Stomach smooth muscle (tissue), 2 donors: ENCODE results near the gene DPH6.

Experiments used
- H3K27ac ChIP-seq: one replicate; pipeline ENCODE4 v1.7.0; 2013; ENCODE audit warnings: mild to moderate bottlenecking, low read length, inconsistent platforms
- H3K27me3 ChIP-seq, 2 donors: one replicate each; pipeline ENCODE4 v1.7.0; 2013; ENCODE audit warnings: low read length in 2 of 2; ENCODE audit not compliant: insufficient read depth in 2 of 2, control insufficient read depth in 1 of 2
- H3K36me3 ChIP-seq, 2 donors: one replicate each; pipeline ENCODE4 v1.7.0; 2013; ENCODE audit warnings: low read length in 2 of 2; ENCODE audit not compliant: control insufficient read depth in 2 of 2, insufficient read depth in 2 of 2
- H3K4me1 ChIP-seq: one replicate; pipeline ENCODE4 v1.7.0; 2013; ENCODE audit warnings: low read length; ENCODE audit not compliant: control insufficient read depth, insufficient read depth
- H3K4me3 ChIP-seq, 2 donors: one replicate each; pipeline ENCODE4 v1.7.0; 2013; ENCODE audit warnings: low read length in 2 of 2
- H3K9ac ChIP-seq, 2 donors: one replicate each; pipeline ENCODE4 v1.7.0; 2013; ENCODE audit warnings: low read length in 2 of 2, mild to moderate bottlenecking in 1 of 2
- H3K9me3 ChIP-seq, 2 donors: one replicate each; pipeline ENCODE4 v1.7.0; 2013; ENCODE audit warnings: low read length in 2 of 2; ENCODE audit not compliant: control insufficient read depth in 2 of 2
- donor health status: healthy.
- donor health status: Pancreatic carcinoma.

The DPH6 gene

DNA sequence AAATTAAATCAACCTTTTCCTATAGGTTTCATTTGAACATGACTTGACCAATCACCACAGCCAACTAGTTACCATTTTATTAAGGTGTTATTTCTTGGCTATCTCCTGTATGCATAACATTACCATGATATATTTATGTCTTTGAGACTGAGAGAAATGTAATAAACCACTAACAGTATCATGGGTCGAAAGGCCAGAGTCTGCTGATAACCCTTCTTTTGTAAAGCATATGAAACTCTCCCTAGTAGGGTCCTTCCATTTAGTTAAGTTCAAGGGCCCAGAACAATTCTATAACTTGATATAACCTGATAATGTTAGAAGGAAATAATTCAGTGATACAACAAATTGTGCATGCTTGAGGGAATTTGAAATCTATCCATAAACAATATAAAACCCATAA, 14.3 kb upstream of the DPH6 start:
- H3K27me3 ChIP-seq = no peaks in the 10 kb centered on the region
- H3K36me3 ChIP-seq = no peaks in the 10 kb centered on the region
- no peaks in the 10 kb centered on the region for H3K4me1 ChIP-seq
- no peak overlapping the region for H3K9ac ChIP-seq
- no peak overlapping the region for H3K27ac ChIP-seq
- no peak overlapping the region for H3K4me3 ChIP-seq
- no peaks in the 10 kb centered on the region for H3K9me3 ChIP-seq

DNA sequence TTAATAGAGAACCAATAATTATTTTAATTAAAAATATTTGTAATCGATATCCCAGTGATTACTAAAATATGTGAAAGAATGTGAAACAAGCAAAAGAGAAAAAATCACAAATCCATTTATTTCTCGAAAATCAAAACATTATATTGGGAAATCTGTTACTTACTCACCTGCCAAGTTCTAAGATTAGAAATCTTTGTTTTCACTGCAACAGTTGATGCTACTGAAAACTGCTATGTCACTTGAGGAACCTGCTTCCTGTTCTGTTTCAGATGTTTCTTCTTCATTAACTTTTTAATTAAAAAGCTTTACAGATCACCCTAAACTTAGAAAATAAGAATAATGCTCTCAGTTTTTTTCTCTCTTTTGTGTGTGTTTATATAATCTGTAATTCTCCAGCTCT, 13.7 kb upstream of the DPH6 start:
- H3K27me3 ChIP-seq = no peaks in the 10 kb centered on the region
- H3K4me1 ChIP-seq = no peaks in the 10 kb centered on the region
- no peak overlapping the region for H3K9ac ChIP-seq
- no peaks in the 10 kb centered on the region for H3K9me3 ChIP-seq
- no peaks in the 10 kb centered on the region for H3K36me3 ChIP-seq
- no peak overlapping the region for H3K27ac ChIP-seq
- H3K4me3 ChIP-seq = no peak overlapping the region

GRCh38 chr15:35557544-35557943, 11.6 kb upstream of the DPH6 start:
- Histone ChIP-seq H3K9ac (no peak overlapping the region), H3K4me3 (no peak overlapping the region), H3K27ac (no peak overlapping the region), H3K27me3 (no peaks in the 10 kb centered on the region), H3K9me3 (no peaks in the 10 kb centered on the region), H3K36me3 (no peaks in the 10 kb centered on the region), H3K4me1 (no peaks in the 10 kb centered on the region)

- Histone ChIP-seq H3K4me3 (no peak overlapping the region), H3K9ac (no peak overlapping the region), H3K27me3 (no peaks in the 10 kb centered on the region), H3K4me1 (no peaks in the 10 kb centered on the region), H3K27ac (no peak overlapping the region), H3K36me3 (no peaks in the 10 kb centered on the region), H3K9me3 (no peaks in the 10 kb centered on the region)
These were observed 11.0 kb upstream of the DPH6 start for GRCh38 chr15:35557012-35557411.

DNA sequence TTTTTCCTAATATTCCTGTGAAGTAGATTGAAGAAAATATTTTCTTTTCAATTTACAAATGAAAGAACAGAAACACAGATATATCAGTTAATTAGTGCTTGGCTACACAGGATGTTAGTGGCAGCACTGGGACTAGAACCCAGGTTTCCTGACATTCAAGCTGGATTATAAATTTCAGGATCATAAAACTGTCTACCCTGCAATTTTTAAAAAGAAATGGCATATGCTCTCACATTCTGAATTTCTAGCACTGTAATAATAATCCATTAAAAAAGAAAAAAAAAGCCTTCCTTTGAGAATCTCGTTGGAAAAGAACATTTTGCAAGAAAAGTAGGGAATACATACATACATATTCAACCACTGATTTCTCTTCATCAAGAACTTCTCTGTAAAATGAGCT, 9.3 kb upstream of the DPH6 start:
- Histone ChIP-seq H3K9ac (no peak overlapping the region), H3K4me3 (no peak overlapping the region), H3K36me3 (no peaks in the 10 kb centered on the region), H3K9me3 (no peaks in the 10 kb centered on the region), H3K27ac (no peak overlapping the region), H3K4me1 (no peaks in the 10 kb centered on the region), H3K27me3 (no peaks in the 10 kb centered on the region)

DNA sequence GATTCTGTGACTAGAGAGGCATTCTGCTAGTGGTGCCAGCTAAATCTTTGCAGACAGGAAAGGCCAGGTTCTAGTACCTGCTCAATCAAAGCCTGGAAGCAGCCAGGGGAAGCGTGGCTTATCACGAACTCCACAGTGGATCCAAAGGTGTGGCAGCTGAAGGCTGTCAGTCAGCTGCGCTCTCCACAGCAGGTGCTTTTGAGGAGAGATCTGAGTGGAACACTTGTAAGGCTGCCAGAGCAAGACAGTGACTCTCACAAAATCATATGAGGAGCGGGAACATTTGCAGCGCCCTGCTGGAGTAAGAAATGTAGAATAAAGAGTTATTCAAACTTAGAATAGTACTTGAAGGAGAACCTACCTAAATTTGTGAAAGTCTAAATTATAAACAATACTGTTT, 5.0 kb upstream of the DPH6 start:
- H3K27ac ChIP-seq = no peak overlapping the region
- H3K27me3 ChIP-seq = no peaks in the 10 kb centered on the region
- peaks cover 8% of the 10 kb centered on the region for H3K4me1 ChIP-seq
- no peaks in the 10 kb centered on the region for H3K9me3 ChIP-seq
- peaks cover 0 to 4% of the 10 kb centered on the region in 2 donors for H3K36me3 ChIP-seq
- no peak overlapping the region for H3K9ac ChIP-seq
- no peak overlapping the region for H3K4me3 ChIP-seq

- Histone ChIP-seq H3K36me3 (peaks cover 0 to 4% of the 10 kb centered on the region in 2 donors), H3K9ac (no peak overlapping the region), H3K27me3 (no peaks in the 10 kb centered on the region), H3K9me3 (no peaks in the 10 kb centered on the region), H3K4me3 (no peak overlapping the region), H3K4me1 (peaks cover 8% of the 10 kb centered on the region), H3K27ac (no peak overlapping the region)
These were observed 3.6 kb upstream of the DPH6 start for GRCh38 chr15:35549567-35549966.

GRCh38 chr15:35548435-35548834, 2.5 kb upstream of the DPH6 start:
- H3K27me3 ChIP-seq = no peaks in the 10 kb centered on the region
- H3K27ac ChIP-seq = no peak overlapping the region
- peaks cover 0 to 4% of the 10 kb centered on the region in 2 donors for H3K36me3 ChIP-seq
- H3K4me1 ChIP-seq = peaks cover 8% of the 10 kb centered on the region
- no peak overlapping the region for H3K9ac ChIP-seq
- no peak overlapping the region for H3K4me3 ChIP-seq
- no peaks in the 10 kb centered on the region for H3K9me3 ChIP-seq

GRCh38 chr15:35547775-35548364, 1.9 kb upstream of the DPH6 start:
- no peak overlapping the region for H3K9ac ChIP-seq
- H3K4me3 ChIP-seq = no peak overlapping the region
- peaks cover 0 to 4% of the 10 kb centered on the region in 2 donors for H3K36me3 ChIP-seq
- no peak overlapping the region for H3K27ac ChIP-seq
- H3K27me3 ChIP-seq = no peaks in the 10 kb centered on the region
- H3K4me1 ChIP-seq = peaks cover 8% of the 10 kb centered on the region
- no peaks in the 10 kb centered on the region for H3K9me3 ChIP-seq

DNA sequence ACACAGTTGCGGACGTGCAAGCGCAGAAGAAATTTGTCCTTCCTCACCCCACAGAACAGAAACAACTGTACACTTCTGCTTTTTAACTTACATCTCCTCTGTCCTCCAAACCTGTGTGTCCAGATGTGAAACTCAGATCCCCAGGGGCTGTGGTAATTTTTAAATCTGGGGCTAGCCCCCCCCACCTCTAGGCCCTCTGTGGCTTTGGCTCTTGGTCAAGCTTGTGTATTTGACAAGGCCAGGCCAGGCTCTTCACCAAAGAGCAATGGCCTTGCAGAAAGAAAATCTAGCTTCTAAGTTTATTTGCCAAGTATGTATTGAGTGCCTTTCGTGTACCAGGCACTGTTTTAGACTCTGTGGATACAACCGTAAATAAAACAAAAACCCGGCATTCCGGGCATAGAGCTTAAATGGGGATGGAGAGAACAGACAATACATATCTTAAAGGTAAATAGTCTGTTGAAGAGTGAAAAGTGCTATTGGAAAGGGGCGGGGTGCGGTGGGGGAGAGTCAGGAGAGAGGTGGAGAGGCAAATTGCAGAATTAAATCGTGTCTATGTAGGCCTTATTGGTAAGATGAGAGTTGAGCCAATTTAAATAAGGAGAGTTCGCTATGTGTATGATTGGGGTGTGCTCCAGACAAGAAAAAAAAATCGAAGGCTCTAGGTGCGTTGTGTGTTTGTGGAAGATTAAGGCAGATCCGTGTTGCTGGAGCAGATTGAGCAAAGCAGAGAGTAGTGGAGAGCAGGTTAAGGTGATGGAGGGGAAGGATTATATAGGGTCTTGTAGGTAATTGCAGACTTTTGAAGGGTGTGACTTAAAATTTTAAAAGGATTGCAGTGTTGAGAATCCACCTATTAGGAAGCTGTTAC, 781 bp upstream of the DPH6 start:
- Histone ChIP-seq H3K9ac (peak overlapping the region; percentile 92 to 98), H3K4me1 (peaks cover 8% of the 10 kb centered on the region), H3K27ac (peak overlapping the region; percentile 96), H3K9me3 (no peaks in the 10 kb centered on the region), H3K36me3 (peaks cover 0 to 4% of the 10 kb centered on the region in 2 donors), H3K4me3 (peak overlapping the region; percentile 92 to 95), H3K27me3 (no peaks in the 10 kb centered on the region)

GRCh38 chr15:35545316-35545823, 595 bp downstream of the DPH6 start:
- peaks cover 0 to 4% of the 10 kb centered on the region in 2 donors for H3K36me3 ChIP-seq
- H3K4me3 ChIP-seq = peak overlapping the region; percentile 92 to 95
- peaks cover 8% of the 10 kb centered on the region for H3K4me1 ChIP-seq
- H3K27me3 ChIP-seq = no peaks in the 10 kb centered on the region
- H3K9ac ChIP-seq = peak overlapping the region; percentile 92 to 98
- H3K27ac ChIP-seq = peak overlapping the region; percentile 96
- H3K9me3 ChIP-seq = no peaks in the 10 kb centered on the region
